ENCODE data around the gene CD38. TPM values are rescaled to one million over a fixed set of nuclear protein-coding genes. Genes with fewer than 3 reads are reported as not detected.

CD38 gene
- total and polyA plus RNA-seq, 2 of the 13 experiments (the other 11 are each of a cell fraction or from before 2014, with no cell fraction given), result not detected

DNA sequence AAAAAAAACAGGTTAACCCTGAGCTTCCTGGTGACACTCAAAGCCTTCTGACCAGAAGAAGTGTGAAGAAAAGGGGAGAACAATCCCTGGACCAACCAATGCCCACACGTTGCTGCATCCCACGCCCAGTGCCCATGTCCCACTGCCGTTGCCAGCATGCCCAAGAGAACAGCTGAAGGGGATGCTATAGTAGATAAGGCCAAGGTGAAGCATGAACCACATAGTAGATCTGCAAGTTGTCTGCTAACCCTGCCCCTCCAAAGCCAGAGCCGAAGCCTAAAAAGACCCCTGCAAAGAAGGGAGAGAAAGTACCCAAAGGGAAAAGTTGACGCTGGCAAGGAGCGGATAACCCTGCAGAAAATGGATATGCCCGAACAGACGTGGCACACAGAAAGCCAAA lies 11.3 kb upstream of the CD38 start:
- Histone ChIP-seq H3K9me3 (ENCODE audit: low read length) (no peaks in the 10 kb centered on the region), H3K79me2 (ENCODE audit: insufficient read depth, low read length) (no peaks in the 10 kb centered on the region), H2AFZ (ENCODE audit: low read length) (no peak overlapping the region), H3K4me2 (ENCODE audit: low read depth, low read length) (no peak overlapping the region), H3K27ac (ENCODE audit: extremely low read length, insufficient read depth, low read length) (no peak overlapping the region), H3K4me3 (replicated peaks in 1 of 3; ENCODE audit: insufficient read depth in 1 of 3, low read depth in 2 of 3, low read length in 3 of 3) (no peak overlapping the region), H4K20me1 (ENCODE audit: insufficient read depth, low read length) (no peaks in the 10 kb centered on the region), H3K9ac (ENCODE audit: insufficient read depth, low read depth, low read length) (no peak overlapping the region), H3K36me3 (replicated peaks in 1 of 2; ENCODE audit: control insufficient read depth in 1 of 2, insufficient read depth in 2 of 2, low read length in 2 of 2) (no peaks in the 10 kb centered on the region), H3K4me1 (ENCODE audit: insufficient read depth, low read length) (no peaks in the 10 kb centered on the region), H3K27me3 (ENCODE audit: control insufficient read depth in 1 of 2, insufficient read depth in 2 of 2, low read length in 2 of 2) (peaks cover 0 to 7% of the 10 kb centered on the region in 2 experiments; a peak in 2 of 5 replicates)
- ChIA-PET POLR2A (no interaction called here), CTCF (ENCODE audit: low intra/inter-chr PET ratio, low total read pairs) (no interaction called here)
- DNase-seq (ENCODE audit: low spot score) (no peak), ATAC-seq (no peak), FAIRE-seq (no peak)
- TF ChIP-seq ZNF225 (CRISPR knock-in tag; IDR thresholded peaks at IDR 0.05), result no peak
- TF ChIP-seq ATRX (CRISPR knock-in tag; IDR thresholded peaks at IDR 0.05; ENCODE audit: borderline replicate concordance), result no peak
- no peak for TF ChIP-seq ZIK1 (CRISPR knock-in tag; IDR thresholded peaks at IDR 0.05; ENCODE audit: borderline replicate concordance, low read depth)
- TF ChIP-seq REPIN1 (CRISPR knock-in tag; IDR thresholded peaks at IDR 0.05; ENCODE audit: borderline replicate concordance, low read depth), result no peak
- TF ChIP-seq YEATS4 (CRISPR knock-in tag; IDR thresholded peaks at IDR 0.05; ENCODE audit: borderline replicate concordance), result no peak
- no peak for TF ChIP-seq MAFG (CRISPR knock-in tag; IDR thresholded peaks at IDR 0.05)
- TF ChIP-seq, protein P1, sequence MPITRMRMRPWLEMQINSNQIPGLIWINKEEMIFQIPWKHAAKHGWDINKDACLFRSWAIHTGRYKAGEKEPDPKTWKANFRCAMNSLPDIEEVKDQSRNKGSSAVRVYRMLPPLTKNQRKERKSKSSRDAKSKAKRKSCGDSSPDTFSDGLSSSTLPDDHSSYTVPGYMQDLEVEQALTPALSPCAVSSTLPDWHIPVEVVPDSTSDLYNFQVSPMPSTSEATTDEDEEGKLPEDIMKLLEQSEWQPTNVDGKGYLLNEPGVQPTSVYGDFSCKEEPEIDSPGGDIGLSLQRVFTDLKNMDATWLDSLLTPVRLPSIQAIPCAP (CRISPR knock-in tag; IDR thresholded peaks at IDR 0.05; ENCODE audit: low read depth), result no peak
- TF ChIP-seq MEF2D (CRISPR knock-in tag; IDR thresholded peaks at IDR 0.05), result no peak
- WGBS (ENCODE audit: low lambda C conversion rate), result 19% methylated on average over 8 of the region's 8 CpGs
- in situ Hi-C loops (cut with HindIII; ENCODE audit: extremely low pct_ligation_motif_present, low pct_unique_long_range_greater_than_20kb), result no loop called here
- intact Hi-C loops (cut with micrococcal nuclease; ENCODE audit: unreplicated experiment), result no loop called here
- BruUV-seq (replicated peaks), result no TSS peak

DNA sequence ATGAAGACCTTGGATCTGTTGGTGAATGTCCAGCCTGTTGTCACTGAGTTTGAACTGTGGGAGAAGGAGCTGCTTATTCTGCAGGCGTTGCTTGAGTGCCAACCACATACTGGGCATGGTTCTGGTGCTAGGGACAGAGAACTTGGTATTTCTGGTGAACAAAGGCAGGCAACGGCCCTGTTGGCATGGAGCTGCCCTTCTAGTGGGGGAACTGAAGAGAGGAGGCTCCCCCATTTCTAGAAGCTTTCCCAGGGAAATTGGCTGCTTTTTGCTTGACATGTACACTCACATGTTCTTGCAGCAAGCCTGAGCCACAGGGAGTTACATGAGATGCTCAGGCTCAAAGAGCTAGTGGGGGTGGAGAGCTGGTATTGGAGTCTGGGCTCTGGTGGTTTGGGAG lies 8.9 kb upstream of the CD38 start:
- Histone ChIP-seq H3K27me3 (ENCODE audit: control insufficient read depth in 1 of 2, insufficient read depth in 2 of 2, low read length in 2 of 2) (peaks cover 0 to 7% of the 10 kb centered on the region in 2 experiments; a peak in 2 of 5 replicates), H3K79me2 (ENCODE audit: insufficient read depth, low read length) (no peaks in the 10 kb centered on the region), H3K36me3 (replicated peaks in 1 of 2; ENCODE audit: control insufficient read depth in 1 of 2, insufficient read depth in 2 of 2, low read length in 2 of 2) (no peaks in the 10 kb centered on the region), H3K4me1 (ENCODE audit: insufficient read depth, low read length) (0 out of 2 replicates have a peak, but pooled peaks cover 4% of the 10 kb centered on the region), H4K20me1 (ENCODE audit: insufficient read depth, low read length) (no peaks in the 10 kb centered on the region), H3K4me2 (ENCODE audit: low read depth, low read length) (no peak overlapping the region), H3K4me3 (replicated peaks in 1 of 3; ENCODE audit: insufficient read depth in 1 of 3, low read depth in 2 of 3, low read length in 3 of 3) (no peak overlapping the region), H3K9ac (ENCODE audit: insufficient read depth, low read depth, low read length) (no peak overlapping the region), H3K27ac (ENCODE audit: extremely low read length, insufficient read depth, low read length) (no peak overlapping the region), H3K9me3 (ENCODE audit: low read length) (no peaks in the 10 kb centered on the region), H2AFZ (ENCODE audit: low read length) (no peak overlapping the region)
- POLR2A ChIA-PET, result no interaction called here
- ATAC-seq (no peak), DNase-seq (ENCODE audit: low spot score) (no peak), FAIRE-seq (no peak)
- TF ChIP-seq HOXA9 (CRISPR knock-in tag; IDR thresholded peaks at IDR 0.05; ENCODE audit: borderline replicate concordance), result no peak
- no peak for TF ChIP-seq HHEX (CRISPR knock-in tag; IDR thresholded peaks at IDR 0.05)
- TF ChIP-seq RFX5 (IDR thresholded peaks at IDR 0.05; ENCODE audit: low read depth, low read length), result no peak
- TF ChIP-seq ZNF138 (CRISPR knock-in tag; IDR thresholded peaks at IDR 0.05; ENCODE audit: low read depth), result no peak
- no peak for TF ChIP-seq ZNF17 (CRISPR knock-in tag; IDR thresholded peaks at IDR 0.05)
- no peak for TF ChIP-seq LCORL (IDR thresholded peaks at IDR 0.05)
- TF ChIP-seq LCORL (CRISPR knock-in tag; IDR thresholded peaks at IDR 0.05), result no peak
- TF ChIP-seq ZC3H4 (CRISPR knock-in tag; IDR thresholded peaks at IDR 0.05; ENCODE audit: borderline replicate concordance), result no peak
- no peak for TF ChIP-seq TAF1 (CRISPR knock-in tag; IDR thresholded peaks at IDR 0.05)
- no peak for TF ChIP-seq ZSCAN9 (CRISPR knock-in tag; IDR thresholded peaks at IDR 0.05; ENCODE audit: borderline replicate concordance)
- no peak for TF ChIP-seq ZNF850 (CRISPR knock-in tag; conservative IDR thresholded peaks at IDR 0.05)
- TF ChIP-seq SPEN (CRISPR knock-in tag; IDR thresholded peaks at IDR 0.05; ENCODE audit: low read depth), result no peak
- no peak for TF ChIP-seq TBX3 (IDR thresholded peaks at IDR 0.05; ENCODE audit: borderline replicate concordance)
- TF ChIP-seq PHF21A (CRISPR knock-in tag; IDR thresholded peaks at IDR 0.05), result no peak
- no peak for TF ChIP-seq KAT2B (IDR thresholded peaks at IDR 0.05; ENCODE audit: borderline replicate concordance, low read depth, low read length)
- no peak for TF ChIP-seq SMYD3 (CRISPR knock-in tag; IDR thresholded peaks at IDR 0.05)
- 8% methylated on average over 2 of the region's 2 CpGs for WGBS (ENCODE audit: low lambda C conversion rate)
- BruUV-seq (replicated peaks), result no TSS peak
- CTCF ChIA-PET (ENCODE audit: low intra/inter-chr PET ratio, low total read pairs), result no interaction called here
- in situ Hi-C loops (cut with HindIII; ENCODE audit: extremely low pct_ligation_motif_present, low pct_unique_long_range_greater_than_20kb), result no loop called here
- intact Hi-C loops (cut with micrococcal nuclease; ENCODE audit: unreplicated experiment), result no loop called here
